CD4-positive, alpha-beta T cell treated with Interleukin-6 for 4 hours (primary cell): Measurements from ENCODE around the gene ZNF416.

Experiments used
- DNase-seq: peaks from one replicate; pipeline ENCODE4 v3.0.0-alpha.2; 2020; ENCODE audit warnings: mixed read lengths

ZNF416 gene

DNA sequence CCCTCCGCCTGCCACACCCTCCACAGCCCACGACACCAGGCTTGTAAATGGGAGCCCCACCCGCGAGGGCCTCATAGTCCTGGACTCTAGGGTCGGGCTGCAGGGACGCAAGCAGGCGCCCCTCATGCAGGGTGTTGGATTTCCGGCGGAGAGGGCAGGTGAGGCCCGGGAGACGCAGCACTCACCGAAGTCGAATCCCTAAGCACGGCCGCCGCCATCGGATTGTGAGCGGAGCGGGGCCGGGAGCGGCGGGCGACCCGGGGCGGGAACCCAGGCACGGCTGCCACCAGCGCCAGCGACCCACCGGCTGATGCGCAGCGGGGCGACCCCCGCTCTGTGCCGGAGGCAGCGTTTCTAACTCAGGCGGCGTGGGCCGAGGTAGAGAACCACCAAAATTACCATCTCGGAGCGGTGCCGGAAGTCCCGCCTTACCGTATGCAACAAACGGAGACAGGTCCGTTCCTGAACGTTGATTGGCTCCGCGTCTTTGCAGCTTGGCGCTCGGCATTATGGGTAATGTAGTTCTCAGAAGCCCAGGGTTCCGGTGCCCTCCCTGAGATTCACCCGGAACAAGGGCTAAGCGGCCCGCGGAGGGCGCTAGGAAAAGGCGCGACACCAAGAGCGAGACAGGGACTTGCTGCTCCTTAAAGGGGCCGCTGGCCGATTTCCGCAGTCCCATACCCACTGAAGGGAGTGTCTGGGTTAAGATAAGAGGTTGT is at the start of gene ZNF416:
TSS of gene ZNF416 (minus strand) at position 425 of the 719 bp plus-strand sequence. CDS start at position 218, 207 bp downstream.
- peak; percentile 96 for DNase-seq

DNA sequence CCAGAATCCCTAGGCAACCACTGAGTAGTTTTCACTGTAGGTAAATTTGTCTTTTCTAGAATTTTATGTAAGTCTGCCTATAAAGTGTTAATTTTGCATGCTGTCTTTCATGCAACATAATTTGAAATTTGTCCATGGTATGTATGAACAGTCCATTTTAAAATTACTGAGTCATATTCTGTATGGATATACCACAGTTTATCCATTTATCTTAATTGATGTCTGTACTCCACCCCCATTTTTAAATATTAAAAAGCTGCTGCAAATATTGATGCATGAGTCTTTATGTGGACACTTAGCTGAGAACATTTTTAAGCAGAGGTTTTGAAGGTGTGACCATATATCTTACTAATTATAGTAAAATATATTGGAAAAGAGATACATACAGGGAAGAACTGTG is 44.4 kb upstream of the ZNF416 start:
- no peak for DNase-seq

DNA sequence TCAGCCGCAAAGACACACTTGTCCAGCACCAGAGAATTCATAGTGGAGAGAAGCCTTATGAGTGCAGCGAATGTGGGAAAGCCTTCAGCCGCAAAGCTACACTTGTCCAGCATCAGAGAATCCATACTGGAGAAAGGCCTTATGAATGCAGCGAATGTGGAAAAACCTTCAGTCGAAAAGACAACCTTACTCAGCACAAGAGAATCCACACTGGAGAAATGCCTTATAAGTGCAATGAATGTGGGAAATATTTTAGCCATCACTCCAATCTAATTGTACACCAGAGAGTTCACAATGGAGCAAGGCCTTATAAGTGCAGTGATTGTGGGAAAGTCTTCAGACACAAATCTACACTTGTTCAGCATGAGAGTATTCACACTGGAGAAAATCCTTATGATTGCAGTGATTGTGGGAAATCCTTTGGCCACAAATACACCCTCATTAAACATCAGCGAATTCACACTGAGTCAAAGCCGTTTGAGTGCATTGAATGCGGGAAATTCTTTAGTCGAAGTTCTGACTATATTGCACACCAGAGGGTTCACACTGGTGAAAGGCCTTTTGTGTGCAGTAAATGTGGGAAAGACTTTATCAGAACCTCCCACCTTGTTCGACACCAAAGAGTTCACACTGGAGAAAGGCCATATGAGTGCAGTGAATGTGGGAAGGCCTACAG is 42.1 kb upstream of the ZNF416 start:
- DNase-seq: no peak

GRCh38 chr19:57615346-57615745 is 36.6 kb upstream of the ZNF416 start:
- DNase-seq: no peak

DNA sequence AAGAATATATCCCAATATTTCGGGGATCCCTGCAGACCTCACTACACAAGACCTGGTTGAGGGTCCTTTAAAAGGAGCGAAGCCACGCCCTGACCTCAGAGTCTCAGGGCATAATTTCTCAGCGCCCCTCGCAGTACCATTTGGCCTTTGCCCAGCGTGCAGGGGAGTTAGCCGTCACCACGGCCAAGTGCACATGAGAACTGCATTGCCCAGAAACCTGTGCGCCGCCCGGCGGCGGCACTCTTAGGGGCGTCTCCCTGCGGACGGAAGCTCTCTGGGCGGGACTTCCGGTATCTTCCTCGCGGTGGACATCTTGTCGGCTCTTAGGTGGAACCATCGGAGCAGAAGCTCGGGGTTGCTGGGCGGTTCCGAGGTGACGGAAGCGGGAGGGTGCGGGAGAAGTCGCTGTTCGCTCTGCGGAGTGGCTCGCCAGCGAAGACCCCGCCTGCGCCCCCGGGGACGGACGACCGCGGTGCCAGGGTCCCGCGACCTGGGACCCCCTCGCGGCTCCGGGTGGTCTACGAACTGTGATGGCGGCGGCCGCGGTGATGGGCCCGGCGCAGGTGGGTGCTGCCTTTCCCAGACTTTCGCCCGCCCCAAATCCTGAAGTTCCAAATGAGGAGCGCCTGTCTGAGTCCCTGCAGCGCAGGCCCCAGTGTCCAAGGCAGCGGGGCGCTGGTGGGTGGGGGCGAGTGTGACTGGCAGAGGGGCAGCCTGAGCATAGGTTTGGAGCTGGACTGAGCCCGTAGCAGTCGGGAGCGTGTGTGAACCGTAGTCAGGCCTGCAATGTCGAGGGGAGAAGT is 35.4 kb upstream of the ZNF416 start, which contains the start of gene ZNF134:
TSS of gene ZNF134 (plus strand) at position 302 of the 803 bp plus-strand sequence. CDS start 5,227 bp downstream, outside the sequence.
- DNase-seq: peak; percentile 94

GRCh38 chr19:57611113-57611512 is 32.4 kb upstream of the ZNF416 start:
- DNase-seq: no peak

DNA sequence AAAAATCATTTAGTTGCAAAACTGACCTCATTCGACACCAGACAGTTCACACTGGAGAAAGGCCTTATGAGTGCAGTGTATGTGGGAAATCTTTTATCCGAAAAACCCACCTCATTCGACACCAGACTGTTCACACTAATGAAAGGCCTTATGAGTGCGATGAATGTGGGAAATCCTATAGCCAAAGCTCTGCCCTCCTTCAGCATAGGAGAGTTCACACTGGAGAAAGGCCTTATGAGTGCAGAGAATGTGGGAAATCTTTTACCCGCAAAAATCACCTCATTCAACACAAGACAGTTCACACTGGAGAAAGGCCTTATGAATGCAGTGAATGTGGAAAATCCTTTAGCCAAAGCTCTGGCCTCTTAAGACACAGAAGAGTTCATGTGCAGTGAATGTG is 28.2 kb upstream of the ZNF416 start:
- no peak for DNase-seq

DNA sequence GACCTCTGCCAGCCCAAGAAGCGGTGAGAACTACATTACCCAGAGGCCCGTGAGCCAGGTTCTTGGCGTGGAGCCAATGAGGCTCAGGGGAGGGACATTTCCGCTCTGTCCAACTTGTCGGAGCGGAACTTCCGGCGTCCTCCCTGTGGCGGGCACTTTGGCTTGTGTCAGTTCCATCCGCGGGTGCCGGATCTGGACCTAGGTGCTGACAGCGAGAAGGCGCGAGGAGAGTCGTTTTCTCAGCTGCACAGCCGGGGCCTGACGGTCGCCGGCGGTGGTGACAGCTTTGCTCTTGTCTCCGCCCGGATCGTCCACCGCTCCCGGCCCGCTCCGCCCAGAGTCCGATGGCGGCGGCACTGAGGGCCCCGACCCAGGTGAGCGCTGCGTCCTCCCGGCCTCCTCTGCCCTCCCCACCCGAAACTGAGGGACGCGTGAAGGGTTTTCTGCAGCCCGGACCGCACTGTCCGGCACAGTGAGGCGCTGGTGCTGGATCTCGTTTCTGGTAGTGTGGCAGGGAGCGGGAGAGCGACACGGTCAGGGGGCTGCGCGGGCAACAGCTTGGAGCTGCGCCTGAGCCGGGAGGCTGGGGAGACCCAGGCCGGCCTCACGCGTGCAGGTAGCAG is 21.2 kb upstream of the ZNF416 start, which contains the start of gene ZNF530:
TSS of gene ZNF530 (plus strand) at position 125 of the 623 bp plus-strand sequence. CDS start 4,461 bp downstream, outside the sequence.
- peak; percentile 91 for DNase-seq

- no peak for DNase-seq
Measured at GRCh38 chr19:57599377-57599760, 20.7 kb upstream of the ZNF416 start.

- no peak for DNase-seq
Measured at GRCh38 chr19:57587529-57587928, 8.8 kb upstream of the ZNF416 start.

DNA sequence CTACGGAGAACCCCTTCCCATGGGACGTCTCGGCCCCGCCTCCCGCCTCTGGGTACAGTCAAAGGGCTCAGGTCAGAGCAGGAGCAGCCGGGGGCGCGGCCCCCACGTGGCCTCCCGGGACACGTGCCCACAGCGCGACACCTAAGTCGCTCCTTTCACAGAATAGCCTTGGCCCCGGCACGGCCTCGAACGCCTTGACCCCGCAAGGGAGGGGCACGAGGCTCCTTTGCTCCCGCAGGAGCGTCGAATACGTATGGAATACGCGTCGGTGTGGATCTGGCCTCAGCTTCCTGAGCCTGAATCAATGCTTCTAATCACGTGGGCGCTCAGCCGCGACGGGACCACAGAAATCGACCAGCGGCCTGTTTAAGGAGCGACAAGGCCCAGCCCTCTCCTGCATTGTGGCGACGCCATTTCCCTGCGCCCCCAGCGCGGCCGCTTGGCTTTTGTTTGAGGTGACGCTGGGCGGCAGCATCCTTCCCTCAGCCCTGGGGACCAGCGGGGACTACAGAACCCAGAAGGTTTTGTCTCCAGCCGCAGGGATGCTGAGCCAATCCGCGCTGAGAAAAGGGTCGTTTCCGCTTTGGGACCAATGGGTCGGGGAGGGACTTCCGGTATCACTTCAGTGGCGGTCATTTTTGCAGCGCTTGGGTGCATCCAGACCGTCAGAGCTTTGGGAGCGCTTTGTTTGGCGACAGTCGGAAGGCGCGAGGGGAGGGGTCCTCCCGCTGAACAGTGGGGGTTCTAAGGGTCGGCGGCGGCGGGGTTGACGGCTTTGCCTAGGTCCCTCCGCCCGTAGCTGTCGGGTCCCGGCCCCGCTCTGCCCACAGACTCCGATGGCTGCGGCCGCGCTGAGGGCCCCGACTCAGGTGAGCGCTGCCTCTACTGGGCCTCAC is 5.1 kb upstream of the ZNF416 start, which contains the start of gene ZIK1:
TSS of gene ZIK1 (plus strand) at position 625 of the 896 bp plus-strand sequence. CDS start at position 837, 212 bp downstream.
- peak; percentile 89 for DNase-seq

- DNase-seq: no peak
Measured at GRCh38 chr19:57583104-57583520, 4.4 kb upstream of the ZNF416 start.

GRCh38 chr19:57576661-57577060 is 2.0 kb downstream of the ZNF416 start:
- no peak for DNase-seq

DNA sequence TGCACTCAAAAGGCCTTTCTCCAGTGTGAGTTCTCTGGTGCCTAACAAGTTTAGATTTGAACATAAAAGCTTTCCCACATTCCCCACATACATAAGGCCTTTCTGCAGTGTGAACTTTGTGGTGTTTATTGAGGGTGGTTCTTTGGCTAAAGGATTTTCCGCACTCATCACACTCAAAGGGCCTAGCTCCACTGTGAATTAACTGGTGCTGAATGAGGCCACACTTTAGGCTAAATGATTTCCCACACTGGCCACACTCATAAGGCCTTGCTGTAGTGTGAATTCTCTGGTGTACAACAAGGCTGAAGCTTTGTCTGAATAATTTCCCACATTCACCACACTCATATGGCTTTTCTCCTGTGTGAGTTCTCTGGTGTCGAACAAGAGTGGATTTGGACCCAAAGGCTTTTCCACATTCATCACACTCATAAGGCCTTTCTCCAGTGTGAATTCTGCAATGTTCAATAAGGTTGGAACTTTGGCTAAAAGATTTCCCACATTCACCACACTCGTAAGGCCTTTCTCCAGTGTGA is 6.2 kb downstream of the ZNF416 start:
- no peak for DNase-seq

- no peak for DNase-seq
Measured at GRCh38 chr19:57570707-57571106, 8.0 kb downstream of the ZNF416 start.

GRCh38 chr19:57566396-57567265 is 12.1 kb downstream of the ZNF416 start:
- no peak for DNase-seq

DNA sequence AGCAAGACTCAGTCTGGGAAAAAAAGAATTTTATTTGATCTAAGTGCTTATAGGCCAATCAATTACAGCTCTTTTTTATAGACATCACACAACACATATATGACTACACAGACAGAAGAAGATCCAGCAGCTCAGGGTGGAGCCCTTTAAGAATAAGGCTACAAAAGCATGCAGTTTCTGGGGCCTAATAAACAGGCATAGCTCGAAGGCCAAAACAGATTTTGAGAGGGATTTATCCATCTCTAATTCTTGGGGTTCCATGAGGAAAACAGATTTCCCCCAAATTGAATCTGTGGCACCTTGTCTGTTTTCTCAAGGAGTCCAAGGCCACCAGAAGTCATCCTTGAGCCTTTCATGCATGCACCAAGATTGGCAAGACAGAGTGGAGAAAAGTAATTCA is 15.2 kb downstream of the ZNF416 start:
- no peak for DNase-seq

DNA sequence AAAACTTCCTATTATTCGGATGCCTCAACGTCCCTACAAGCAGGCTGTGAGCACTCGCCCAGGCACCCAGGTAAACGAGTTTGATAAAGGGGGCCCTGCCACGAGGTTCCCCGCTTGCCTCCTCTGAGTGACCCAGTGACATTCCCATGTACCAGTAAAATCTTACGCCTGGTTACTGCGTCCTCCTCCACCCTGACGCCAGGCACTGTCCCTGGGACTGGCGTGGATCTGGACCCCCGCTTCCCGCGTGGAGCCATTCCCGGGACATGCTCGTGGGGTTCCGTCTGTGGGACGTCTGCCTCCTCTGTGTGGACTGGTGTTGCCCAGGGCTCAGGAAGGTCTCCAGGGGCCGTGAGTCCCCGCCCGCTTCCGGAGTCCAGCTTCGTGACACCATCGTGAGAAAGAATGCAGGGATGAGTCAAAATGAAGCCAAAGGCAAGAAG is 18.6 kb downstream of the ZNF416 start:
- no peak for DNase-seq

DNA sequence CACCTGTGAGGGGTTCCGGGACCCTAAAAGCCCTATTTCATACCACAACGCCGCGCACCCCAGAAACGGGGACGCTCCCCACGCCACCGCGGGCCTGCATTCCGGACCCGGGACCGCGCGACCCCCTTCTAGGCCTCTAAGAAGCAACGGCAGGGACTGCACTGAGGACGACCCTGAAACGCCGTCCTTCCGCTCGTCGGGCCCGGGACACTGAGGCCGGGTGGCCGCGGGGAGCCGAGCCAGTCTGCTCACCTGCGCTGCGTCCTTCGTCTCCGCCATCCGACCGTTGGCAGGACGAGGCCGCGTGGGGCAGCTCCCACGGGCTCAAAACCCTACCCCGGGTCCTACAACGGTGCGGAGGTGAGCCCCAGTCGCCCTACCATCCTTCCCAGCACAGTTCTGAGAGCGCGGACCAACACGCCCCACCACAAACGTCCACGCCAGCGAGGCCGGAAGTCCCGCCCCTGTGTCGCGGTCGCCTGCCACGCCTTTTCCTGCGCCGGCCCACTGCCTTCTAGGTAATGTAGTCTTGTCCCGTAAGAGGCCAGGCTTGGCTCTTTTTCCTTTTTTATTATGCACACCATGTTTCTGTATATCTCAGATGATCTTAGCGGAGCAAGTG is 19.2 kb downstream of the ZNF416 start, which contains the start of gene ZNF550:
TSS of gene ZNF550 (minus strand) at position 460 of the 622 bp plus-strand sequence. CDS start at position 279, 181 bp downstream.
- DNase-seq: peak; percentile 93

- DNase-seq: peak; percentile 6
Measured at GRCh38 chr19:57559008-57559403, 19.7 kb downstream of the ZNF416 start.
